ENCODE data around the gene GLI3.

The GLI3 gene

GRCh38 chr7:41916450-41916927 lies 320.5 kb downstream of the GLI3 start:
- no peak for DNase-seq

GRCh38 chr7:41915871-41916270 lies 321.1 kb downstream of the GLI3 start:
- no peak for DNase-seq

- no peak for DNase-seq
Measured at GRCh38 chr7:41912851-41913567, 324.0 kb downstream of the GLI3 start.

DNA sequence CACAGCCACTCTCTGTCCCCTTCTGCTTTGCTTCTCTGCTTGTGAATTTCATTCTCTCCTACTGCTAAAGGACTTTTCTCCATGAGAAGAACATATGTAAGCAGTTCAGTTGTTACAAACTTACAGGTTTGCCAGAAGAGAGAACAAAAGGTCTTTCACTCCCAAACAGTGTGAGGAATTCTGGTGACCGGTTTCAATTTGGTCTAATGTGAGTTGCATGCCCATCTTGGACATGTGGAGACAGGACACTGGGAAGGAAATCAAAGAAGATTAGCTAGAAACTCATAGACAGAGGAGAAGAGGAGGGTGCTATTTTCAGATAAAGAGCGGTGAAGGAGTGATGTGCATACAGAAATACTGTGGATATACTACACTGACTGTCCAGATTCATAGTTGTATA lies 324.6 kb downstream of the GLI3 start:
- DNase-seq: no peak

- no peak for DNase-seq
Measured at GRCh38 chr7:41911792-41912191, 325.2 kb downstream of the GLI3 start.
